ENCODE results near the gene CLN5. TPM values are rescaled to one million over a fixed set of nuclear protein-coding genes. Genes with fewer than 3 reads are reported as not detected.

CLN5 gene
- total and polyA plus RNA-seq, 2 experiments from 2014 or later = 6.5 to 9.5 TPM

DNA sequence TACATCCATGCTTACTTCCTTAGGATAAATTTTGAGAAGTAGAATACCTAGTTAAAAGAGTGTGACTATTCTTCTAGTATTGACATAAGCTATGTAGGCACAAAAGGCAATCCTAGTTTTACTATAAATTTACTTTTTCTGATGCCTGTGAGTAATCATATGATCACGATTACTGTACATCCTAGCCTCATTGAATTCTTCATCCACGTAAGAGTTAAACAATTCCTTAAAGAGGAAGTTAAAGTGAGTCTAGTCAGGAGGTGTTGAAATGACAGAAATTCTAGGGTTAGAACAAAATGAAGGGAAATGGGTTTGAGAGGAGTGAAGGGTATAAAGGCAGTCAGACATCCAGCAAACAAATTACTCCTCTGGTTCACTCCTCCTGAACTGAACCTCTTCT lies 43.7 kb upstream of the CLN5 start, which contains the start of gene ACOD1:
TSS of gene ACOD1 (plus strand) at position 363 of the 400 bp plus-strand sequence. CDS start 48 bp downstream, outside the sequence.
- Mint-ChIP-seq H3K27ac (no peak within 1 kb of the TSS), H3K4me3 (no peak within 1 kb of the TSS), H3K9me3 (no peaks in the 10 kb centered on the region), H3K27me3 (ENCODE audit: insufficient read depth, low read depth, poor library complexity) (peaks cover 5% of the 10 kb centered on the region), H3K36me3 (ENCODE audit: low read depth) (no peaks in the 10 kb centered on the region), H3K4me1 (no peaks in the 10 kb centered on the region)
- ATAC-seq = no peak
- H3K36me3 ChIP-seq (ENCODE audit: insufficient read depth) = no peaks in the 10 kb centered on the region
- H3K4me1 ChIP-seq (ENCODE audit: insufficient read depth) = no peaks in the 10 kb centered on the region
- H3K4me2 ChIP-seq = no peak within 1 kb of the TSS
- no peak for DNase-seq (ENCODE audit: low spot score)
- H3K27me3 ChIP-seq (ENCODE audit: insufficient read depth) = no peaks in the 10 kb centered on the region
- H4K20me1 ChIP-seq (replicated peaks; ENCODE audit: insufficient read depth) = no peaks in the 10 kb centered on the region
- H2AFZ ChIP-seq = no peak within 1 kb of the TSS; the same call in 1 of the 2 replicates
- no peaks in the 10 kb centered on the region for H3K79me2 ChIP-seq (replicated peaks; ENCODE audit: insufficient read depth)
- TF ChIP-seq ZNF331 (CRISPR knock-in tag; IDR thresholded peaks at IDR 0.05; ENCODE audit: low read depth) = no peak
- TF ChIP-seq JUNB (IDR thresholded peaks at IDR 0.05; ENCODE audit: unreplicated experiment) = no peak
- TF ChIP-seq, protein P1, sequence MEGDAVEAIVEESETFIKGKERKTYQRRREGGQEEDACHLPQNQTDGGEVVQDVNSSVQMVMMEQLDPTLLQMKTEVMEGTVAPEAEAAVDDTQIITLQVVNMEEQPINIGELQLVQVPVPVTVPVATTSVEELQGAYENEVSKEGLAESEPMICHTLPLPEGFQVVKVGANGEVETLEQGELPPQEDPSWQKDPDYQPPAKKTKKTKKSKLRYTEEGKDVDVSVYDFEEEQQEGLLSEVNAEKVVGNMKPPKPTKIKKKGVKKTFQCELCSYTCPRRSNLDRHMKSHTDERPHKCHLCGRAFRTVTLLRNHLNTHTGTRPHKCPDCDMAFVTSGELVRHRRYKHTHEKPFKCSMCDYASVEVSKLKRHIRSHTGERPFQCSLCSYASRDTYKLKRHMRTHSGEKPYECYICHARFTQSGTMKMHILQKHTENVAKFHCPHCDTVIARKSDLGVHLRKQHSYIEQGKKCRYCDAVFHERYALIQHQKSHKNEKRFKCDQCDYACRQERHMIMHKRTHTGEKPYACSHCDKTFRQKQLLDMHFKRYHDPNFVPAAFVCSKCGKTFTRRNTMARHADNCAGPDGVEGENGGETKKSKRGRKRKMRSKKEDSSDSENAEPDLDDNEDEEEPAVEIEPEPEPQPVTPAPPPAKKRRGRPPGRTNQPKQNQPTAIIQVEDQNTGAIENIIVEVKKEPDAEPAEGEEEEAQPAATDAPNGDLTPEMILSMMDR (conservative IDR thresholded peaks at IDR 0.05; ENCODE audit: low read depth in 2 of 2) = no peak
- no peak for TF ChIP-seq POLR2AphosphoS5 (IDR thresholded peaks at IDR 0.05; ENCODE audit: low read depth)
- TF ChIP-seq, protein P2, sequence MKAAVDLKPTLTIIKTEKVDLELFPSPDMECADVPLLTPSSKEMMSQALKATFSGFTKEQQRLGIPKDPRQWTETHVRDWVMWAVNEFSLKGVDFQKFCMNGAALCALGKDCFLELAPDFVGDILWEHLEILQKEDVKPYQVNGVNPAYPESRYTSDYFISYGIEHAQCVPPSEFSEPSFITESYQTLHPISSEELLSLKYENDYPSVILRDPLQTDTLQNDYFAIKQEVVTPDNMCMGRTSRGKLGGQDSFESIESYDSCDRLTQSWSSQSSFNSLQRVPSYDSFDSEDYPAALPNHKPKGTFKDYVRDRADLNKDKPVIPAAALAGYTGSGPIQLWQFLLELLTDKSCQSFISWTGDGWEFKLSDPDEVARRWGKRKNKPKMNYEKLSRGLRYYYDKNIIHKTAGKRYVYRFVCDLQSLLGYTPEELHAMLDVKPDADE (IDR thresholded peaks at IDR 0.05) = no peak
- no peak for TF ChIP-seq STAT1 (IDR thresholded peaks at IDR 0.05; ENCODE audit: unreplicated experiment)
- no peak for TF ChIP-seq NANOG (IDR thresholded peaks at IDR 0.05; ENCODE audit: borderline replicate concordance)
- TF ChIP-seq CREB1 (CRISPR knock-in tag; IDR thresholded peaks at IDR 0.05; ENCODE audit: low read depth) = no peak
- TF ChIP-seq ZNF114 (CRISPR knock-in tag; IDR thresholded peaks at IDR 0.05) = no peak
- TF ChIP-seq, protein P3, sequence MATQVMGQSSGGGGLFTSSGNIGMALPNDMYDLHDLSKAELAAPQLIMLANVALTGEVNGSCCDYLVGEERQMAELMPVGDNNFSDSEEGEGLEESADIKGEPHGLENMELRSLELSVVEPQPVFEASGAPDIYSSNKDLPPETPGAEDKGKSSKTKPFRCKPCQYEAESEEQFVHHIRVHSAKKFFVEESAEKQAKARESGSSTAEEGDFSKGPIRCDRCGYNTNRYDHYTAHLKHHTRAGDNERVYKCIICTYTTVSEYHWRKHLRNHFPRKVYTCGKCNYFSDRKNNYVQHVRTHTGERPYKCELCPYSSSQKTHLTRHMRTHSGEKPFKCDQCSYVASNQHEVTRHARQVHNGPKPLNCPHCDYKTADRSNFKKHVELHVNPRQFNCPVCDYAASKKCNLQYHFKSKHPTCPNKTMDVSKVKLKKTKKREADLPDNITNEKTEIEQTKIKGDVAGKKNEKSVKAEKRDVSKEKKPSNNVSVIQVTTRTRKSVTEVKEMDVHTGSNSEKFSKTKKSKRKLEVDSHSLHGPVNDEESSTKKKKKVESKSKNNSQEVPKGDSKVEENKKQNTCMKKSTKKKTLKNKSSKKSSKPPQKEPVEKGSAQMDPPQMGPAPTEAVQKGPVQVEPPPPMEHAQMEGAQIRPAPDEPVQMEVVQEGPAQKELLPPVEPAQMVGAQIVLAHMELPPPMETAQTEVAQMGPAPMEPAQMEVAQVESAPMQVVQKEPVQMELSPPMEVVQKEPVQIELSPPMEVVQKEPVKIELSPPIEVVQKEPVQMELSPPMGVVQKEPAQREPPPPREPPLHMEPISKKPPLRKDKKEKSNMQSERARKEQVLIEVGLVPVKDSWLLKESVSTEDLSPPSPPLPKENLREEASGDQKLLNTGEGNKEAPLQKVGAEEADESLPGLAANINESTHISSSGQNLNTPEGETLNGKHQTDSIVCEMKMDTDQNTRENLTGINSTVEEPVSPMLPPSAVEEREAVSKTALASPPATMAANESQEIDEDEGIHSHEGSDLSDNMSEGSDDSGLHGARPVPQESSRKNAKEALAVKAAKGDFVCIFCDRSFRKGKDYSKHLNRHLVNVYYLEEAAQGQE (IDR thresholded peaks at IDR 0.05; ENCODE audit: unreplicated experiment) = no peak
- no peak for TF ChIP-seq EZH2 (IDR thresholded peaks at IDR 0.05; ENCODE audit: low read depth, unreplicated experiment)
- no peak for TF ChIP-seq EZH2phosphoT487 (IDR thresholded peaks at IDR 0.05; ENCODE audit: unreplicated experiment)
- TF ChIP-seq, protein P4, sequence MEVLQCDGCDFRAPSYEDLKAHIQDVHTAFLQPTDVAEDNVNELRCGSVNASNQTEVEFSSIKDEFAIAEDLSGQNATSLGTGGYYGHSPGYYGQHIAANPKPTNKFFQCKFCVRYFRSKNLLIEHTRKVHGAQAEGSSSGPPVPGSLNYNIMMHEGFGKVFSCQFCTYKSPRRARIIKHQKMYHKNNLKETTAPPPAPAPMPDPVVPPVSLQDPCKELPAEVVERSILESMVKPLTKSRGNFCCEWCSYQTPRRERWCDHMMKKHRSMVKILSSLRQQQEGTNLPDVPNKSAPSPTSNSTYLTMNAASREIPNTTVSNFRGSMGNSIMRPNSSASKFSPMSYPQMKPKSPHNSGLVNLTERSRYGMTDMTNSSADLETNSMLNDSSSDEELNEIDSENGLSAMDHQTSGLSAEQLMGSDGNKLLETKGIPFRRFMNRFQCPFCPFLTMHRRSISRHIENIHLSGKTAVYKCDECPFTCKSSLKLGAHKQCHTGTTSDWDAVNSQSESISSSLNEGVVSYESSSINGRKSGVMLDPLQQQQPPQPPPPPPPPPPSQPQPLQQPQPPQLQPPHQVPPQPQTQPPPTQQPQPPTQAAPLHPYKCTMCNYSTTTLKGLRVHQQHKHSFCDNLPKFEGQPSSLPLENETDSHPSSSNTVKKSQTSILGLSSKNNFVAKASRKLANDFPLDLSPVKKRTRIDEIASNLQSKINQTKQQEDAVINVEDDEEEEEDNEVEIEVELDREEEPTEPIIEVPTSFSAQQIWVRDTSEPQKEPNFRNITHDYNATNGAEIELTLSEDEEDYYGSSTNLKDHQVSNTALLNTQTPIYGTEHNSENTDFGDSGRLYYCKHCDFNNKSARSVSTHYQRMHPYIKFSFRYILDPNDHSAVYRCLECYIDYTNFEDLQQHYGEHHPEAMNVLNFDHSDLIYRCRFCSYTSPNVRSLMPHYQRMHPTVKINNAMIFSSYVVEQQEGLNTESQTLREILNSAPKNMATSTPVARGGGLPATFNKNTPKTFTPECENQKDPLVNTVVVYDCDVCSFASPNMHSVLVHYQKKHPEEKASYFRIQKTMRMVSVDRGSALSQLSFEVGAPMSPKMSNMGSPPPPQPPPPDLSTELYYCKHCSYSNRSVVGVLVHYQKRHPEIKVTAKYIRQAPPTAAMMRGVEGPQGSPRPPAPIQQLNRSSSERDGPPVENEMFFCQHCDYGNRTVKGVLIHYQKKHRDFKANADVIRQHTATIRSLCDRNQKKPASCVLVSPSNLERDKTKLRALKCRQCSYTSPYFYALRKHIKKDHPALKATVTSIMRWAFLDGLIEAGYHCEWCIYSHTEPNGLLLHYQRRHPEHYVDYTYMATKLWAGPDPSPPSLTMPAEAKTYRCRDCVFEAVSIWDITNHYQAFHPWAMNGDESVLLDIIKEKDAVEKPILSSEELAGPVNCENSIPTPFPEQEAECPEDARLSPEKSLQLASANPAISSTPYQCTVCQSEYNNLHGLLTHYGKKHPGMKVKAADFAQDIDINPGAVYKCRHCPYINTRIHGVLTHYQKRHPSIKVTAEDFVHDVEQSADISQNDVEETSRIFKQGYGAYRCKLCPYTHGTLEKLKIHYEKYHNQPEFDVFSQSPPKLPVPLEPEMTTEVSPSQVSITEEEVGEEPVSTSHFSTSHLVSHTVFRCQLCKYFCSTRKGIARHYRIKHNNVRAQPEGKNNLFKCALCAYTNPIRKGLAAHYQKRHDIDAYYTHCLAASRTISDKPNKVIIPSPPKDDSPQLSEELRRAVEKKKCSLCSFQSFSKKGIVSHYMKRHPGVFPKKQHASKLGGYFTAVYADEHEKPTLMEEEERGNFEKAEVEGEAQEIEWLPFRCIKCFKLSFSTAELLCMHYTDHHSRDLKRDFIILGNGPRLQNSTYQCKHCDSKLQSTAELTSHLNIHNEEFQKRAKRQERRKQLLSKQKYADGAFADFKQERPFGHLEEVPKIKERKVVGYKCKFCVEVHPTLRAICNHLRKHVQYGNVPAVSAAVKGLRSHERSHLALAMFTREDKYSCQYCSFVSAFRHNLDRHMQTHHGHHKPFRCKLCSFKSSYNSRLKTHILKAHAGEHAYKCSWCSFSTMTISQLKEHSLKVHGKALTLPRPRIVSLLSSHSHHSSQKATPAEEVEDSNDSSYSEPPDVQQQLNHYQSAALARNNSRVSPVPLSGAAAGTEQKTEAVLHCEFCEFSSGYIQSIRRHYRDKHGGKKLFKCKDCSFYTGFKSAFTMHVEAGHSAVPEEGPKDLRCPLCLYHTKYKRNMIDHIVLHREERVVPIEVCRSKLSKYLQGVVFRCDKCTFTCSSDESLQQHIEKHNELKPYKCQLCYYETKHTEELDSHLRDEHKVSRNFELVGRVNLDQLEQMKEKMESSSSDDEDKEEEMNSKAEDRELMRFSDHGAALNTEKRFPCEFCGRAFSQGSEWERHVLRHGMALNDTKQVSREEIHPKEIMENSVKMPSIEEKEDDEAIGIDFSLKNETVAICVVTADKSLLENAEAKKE (CRISPR knock-in tag; IDR thresholded peaks at IDR 0.05) = no peak
- no peak within 1 kb of the TSS for H3K27ac ChIP-seq (ENCODE audit: low read depth)
- H3K4me3 ChIP-seq = no peak within 1 kb of the TSS
- H3K9me2 ChIP-seq (ENCODE audit: insufficient read depth) = 0 out of 2 replicates have a peak, but pooled peaks cover 3% of the 10 kb centered on the region
- no peaks in the 10 kb centered on the region for H3F3A ChIP-seq (replicated peaks; ENCODE audit: low read depth)

Measured in GM23338 (cell line).